ENCODE measurements around the gene GRSF1. TPM values are rescaled to one million over a fixed set of nuclear protein-coding genes. Genes with fewer than 3 reads are reported as not detected.

The GRSF1 gene
- polyA plus RNA-seq, 1 experiment, result 120 TPM

GRCh38 chr4:70768301-70768948 lies 71.3 kb downstream of the GRSF1 start:
- Histone ChIP-seq H3K4me3 (ENCODE audit: low read depth, low read length) (no peak overlapping the region), H3K9me3 (ENCODE audit: control insufficient read depth, insufficient read depth, low read length) (no peaks in the 10 kb centered on the region), H3K27ac (ENCODE audit: low read depth, low read length) (no peak overlapping the region), H3K27me3 (ENCODE audit: control insufficient read depth, insufficient read depth, low read length) (no peaks in the 10 kb centered on the region)
- ChIA-PET CTCF (no interaction called here), POLR2A (no interaction called here)
- no peak for TF ChIP-seq CTCF (IDR thresholded peaks at IDR 0.05; ENCODE audit: low read depth, low read length)
- DNase-seq (ENCODE audit: low read depth, low spot score), result no peak

Small RNA genes within 50 kb of the gene (small RNA-seq; reads per million reads assigned to genes)
- gene RF00026 (ENCODE audit: insufficient read length, low read depth) (not detected), gene RNU6-891P (ENCODE audit: insufficient read length, low read depth) (not detected)

Other genes with a start within 250 kb of the GRSF1 start
- not detected in 2 replicates for gene AMBN, start 247.6 kb downstream of the GRSF1 start, polyA plus RNA-seq (2011; rRNA removed)
- 0.05 and 0.14 TPM in 2 replicates for gene ENAM, start 211.1 kb downstream of the GRSF1 start, polyA plus RNA-seq (2011; rRNA removed)
- 0.61 and 1.1 TPM in 2 replicates for gene JCHAIN, start 173.4 kb downstream of the GRSF1 start, polyA plus RNA-seq (2011; rRNA removed)
- gene UTP3, start 151.4 kb downstream of the GRSF1 start, polyA plus RNA-seq (2011; rRNA removed), result 24.3 and 27.1 TPM in 2 replicates
- gene RUFY3, start 117.9 kb downstream of the GRSF1 start, polyA plus RNA-seq (2011; rRNA removed), result 39.1 and 57.9 TPM in 2 replicates
- gene MOB1B, start 62.5 kb upstream of the GRSF1 start, polyA plus RNA-seq (2011; rRNA removed), result 17.8 and 21.4 TPM in 2 replicates
- 7.0 and 9.8 TPM in 2 replicates for gene DCK, start 153.8 kb upstream of the GRSF1 start, polyA plus RNA-seq (2011; rRNA removed)

Data from AG04450 (cell line).